Activated naive CD8-positive, alpha-beta T cell (primary cell): ENCODE data around the gene KLF5.

Experiments used
- H3K27ac Mint-ChIP-seq: one replicate; pipeline ENCODE4 v1.8.0; 2021; ENCODE audit warnings: mixed read lengths
- H3K27me3 Mint-ChIP-seq: one replicate; pipeline ENCODE4 v1.8.0; 2021; ENCODE audit warnings: mixed read lengths
- H3K36me3 Mint-ChIP-seq: one replicate; pipeline ENCODE4 v1.8.0; 2021; ENCODE audit warnings: mixed read lengths
- H3K4me1 Mint-ChIP-seq: one replicate; pipeline ENCODE4 v1.8.0; 2021; ENCODE audit warnings: low read depth, mixed read lengths
- H3K4me3 Mint-ChIP-seq: one replicate; pipeline ENCODE4 v1.8.0; 2021; ENCODE audit warnings: mild to moderate bottlenecking, mixed read lengths
- H3K9me3 Mint-ChIP-seq: one replicate; pipeline ENCODE4 v1.8.0; 2021; ENCODE audit warnings: low read depth, mixed read lengths

Gene KLF5

DNA sequence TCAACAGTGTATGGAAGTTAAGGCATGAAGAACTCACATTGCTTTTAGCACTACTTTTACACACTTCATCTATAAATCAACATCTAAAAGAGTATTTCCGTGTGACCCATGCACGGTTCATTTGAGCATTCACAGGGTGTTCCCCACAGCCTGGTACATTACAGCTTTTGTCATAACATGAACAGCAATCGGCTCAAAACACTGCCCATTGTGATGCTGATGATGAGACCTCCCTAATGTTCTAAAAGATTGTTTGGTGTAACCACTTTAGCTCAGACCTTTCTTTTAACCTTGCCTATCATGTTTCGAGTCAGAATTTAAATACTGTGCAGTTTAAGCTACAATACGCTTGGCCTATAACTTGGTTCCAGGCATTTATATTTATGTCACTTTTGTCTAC lies 4.1 kb upstream of the KLF5 start:
- no peaks in the 10 kb centered on the region for H3K36me3 Mint-ChIP-seq

DNA sequence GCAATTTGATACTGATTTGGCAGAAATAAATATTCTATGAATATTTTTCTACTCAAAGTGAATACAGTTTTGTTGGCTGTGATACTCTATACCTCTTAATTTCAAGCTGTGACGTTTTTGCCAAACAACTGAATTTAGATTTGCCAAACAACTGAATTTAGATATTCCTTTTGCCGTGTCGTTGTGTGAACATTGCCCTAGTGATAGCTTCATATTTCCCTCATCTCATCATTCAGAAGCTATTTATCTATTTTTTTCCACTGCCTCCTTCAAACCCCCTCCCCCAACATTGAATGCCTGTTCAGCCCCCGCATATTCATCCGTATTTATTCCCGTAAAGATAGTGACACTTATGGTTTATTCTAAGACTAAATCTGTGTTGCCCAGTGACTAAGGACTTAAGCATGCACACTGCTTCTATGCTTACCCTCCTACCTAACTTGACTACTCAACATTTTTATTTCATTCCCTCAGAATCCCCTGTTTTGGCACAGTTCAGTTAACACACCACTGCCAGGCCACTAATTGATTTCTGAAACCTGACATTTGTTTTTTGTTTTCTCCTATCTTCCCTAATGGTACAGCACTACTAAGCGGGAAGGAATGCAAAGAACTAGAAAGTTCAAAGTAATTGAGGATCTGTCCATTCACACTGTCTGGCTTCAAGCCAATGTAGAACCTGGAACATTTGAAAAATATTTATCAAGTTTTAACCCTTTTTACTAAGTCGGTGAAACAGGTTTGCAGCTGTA lies 2.8 kb upstream of the KLF5 start:
- Mint-ChIP-seq H3K4me1 (peaks cover 18% of the 10 kb centered on the region), H3K36me3 (no peaks in the 10 kb centered on the region), H3K27me3 (peaks cover 24% of the 10 kb centered on the region), H3K9me3 (no peaks in the 10 kb centered on the region), H3K4me3 (no peak overlapping the region), H3K27ac (no peak overlapping the region)

More for the DNA sequence above, 4.1 kb upstream of the KLF5 start:
- H3K4me3 Mint-ChIP-seq, result no peak overlapping the region
- peaks cover 9% of the 10 kb centered on the region for H3K4me1 Mint-ChIP-seq
- H3K27me3 Mint-ChIP-seq, result peaks cover 24% of the 10 kb centered on the region
- H3K27ac Mint-ChIP-seq, result no peak overlapping the region
- no peaks in the 10 kb centered on the region for H3K9me3 Mint-ChIP-seq

DNA sequence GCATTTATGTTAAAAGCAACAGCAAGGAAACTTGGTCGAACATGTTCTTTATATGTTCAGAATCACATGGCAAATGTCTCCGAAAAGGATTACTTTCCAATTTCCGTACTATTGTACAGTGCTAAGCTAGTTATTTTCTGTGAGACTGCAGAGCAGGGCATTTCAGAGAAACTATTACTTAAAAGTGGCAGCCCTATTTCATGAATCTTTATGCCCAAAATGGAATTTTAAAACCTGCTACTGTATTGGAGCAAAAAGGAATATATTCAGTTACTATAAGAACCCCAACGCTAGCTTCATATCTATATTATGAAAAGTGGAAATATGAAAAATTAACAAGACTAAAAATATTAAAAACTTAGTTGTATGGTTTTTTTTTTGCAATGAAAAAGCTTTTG lies 2.2 kb upstream of the KLF5 start:
- no peaks in the 10 kb centered on the region for H3K36me3 Mint-ChIP-seq
- H3K27me3 Mint-ChIP-seq, result peaks cover 22% of the 10 kb centered on the region
- H3K27ac Mint-ChIP-seq, result no peak overlapping the region
- no peaks in the 10 kb centered on the region for H3K9me3 Mint-ChIP-seq
- H3K4me1 Mint-ChIP-seq, result peaks cover 18% of the 10 kb centered on the region
- H3K4me3 Mint-ChIP-seq, result no peak overlapping the region

DNA sequence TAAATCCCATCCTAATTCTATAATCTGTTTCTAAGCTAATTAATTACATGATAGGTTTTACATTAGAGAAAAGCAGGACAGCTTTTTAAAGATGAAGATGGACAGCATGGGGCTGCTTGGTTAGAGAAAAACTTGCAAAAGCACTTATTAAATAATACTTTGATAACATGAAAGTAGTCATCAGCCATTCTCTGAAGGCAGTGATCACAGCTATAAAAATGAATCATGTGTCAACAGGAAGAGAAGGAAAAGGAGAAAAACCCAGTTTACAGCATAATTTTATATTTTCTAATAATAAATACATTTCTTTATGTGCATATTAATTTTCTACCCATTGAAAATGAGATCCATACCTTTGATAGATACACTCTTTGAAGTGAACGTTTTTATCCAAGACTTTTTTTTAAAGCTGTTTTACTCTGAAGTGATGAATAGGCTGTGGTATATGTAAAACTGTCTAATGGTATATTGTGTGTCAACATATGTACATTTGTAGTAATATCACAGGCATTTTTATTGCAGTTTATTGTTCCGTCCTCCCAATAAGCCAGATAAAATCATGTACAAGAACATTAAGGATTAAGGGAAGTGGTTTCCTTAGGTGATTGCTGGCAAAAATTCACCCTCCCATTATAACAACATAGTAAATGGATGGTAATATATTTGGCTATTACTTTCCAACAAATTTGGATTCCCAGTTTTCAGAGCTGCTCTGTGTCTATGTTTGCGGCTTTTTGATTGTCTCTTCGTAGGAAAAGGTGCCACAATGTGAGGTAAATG lies 1.3 kb upstream of the KLF5 start:
- Mint-ChIP-seq H3K4me1 (peaks cover 18% of the 10 kb centered on the region), H3K36me3 (peaks cover 5% of the 10 kb centered on the region), H3K27me3 (peaks cover 22% of the 10 kb centered on the region), H3K27ac (no peak overlapping the region), H3K4me3 (peak overlapping the region; percentile 92), H3K9me3 (no peaks in the 10 kb centered on the region)

DNA sequence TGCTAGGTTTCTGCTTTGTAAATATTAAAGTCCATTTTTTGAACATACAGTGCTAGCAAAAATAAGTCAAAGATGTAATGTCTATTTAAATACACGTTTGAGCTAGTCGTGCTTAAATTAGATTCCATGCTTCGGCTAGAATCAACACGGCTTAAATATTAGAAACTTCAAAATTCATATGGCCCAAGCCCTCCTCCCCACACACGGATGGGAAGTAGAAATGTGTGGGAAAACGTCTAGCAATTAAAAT lies 816 bp upstream of the KLF5 start:
- H3K27ac Mint-ChIP-seq, result no peak overlapping the region

DNA sequence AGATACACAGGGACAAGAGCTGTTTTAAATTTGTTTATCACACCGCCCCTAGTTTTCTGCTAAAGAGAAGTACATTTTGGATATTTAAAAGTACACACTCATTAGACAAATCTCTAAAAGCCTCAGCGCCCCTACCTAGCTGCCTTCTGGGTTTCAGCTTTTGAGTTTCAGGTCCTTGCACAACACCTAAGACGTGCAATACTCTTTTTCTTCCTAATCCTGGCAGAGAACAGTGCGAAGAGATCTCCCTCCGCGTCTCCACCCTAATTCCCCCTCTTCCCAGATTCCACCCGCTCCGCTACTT lies 421 bp upstream of the KLF5 start:
- peak overlapping the region; percentile 78 for H3K27ac Mint-ChIP-seq
- H3K9me3 Mint-ChIP-seq, result no peaks in the 10 kb centered on the region
- peaks cover 18% of the 10 kb centered on the region for H3K4me1 Mint-ChIP-seq
- H3K4me3 Mint-ChIP-seq, result peak overlapping the region; percentile 92
- peaks cover 5% of the 10 kb centered on the region for H3K36me3 Mint-ChIP-seq
- H3K27me3 Mint-ChIP-seq, result peaks cover 22% of the 10 kb centered on the region

More for the DNA sequence above, 816 bp upstream of the KLF5 start:
- Mint-ChIP-seq H3K27me3 (peaks cover 22% of the 10 kb centered on the region), H3K4me1 (peaks cover 18% of the 10 kb centered on the region), H3K4me3 (peak overlapping the region; percentile 92), H3K9me3 (no peaks in the 10 kb centered on the region), H3K36me3 (peaks cover 5% of the 10 kb centered on the region)

DNA sequence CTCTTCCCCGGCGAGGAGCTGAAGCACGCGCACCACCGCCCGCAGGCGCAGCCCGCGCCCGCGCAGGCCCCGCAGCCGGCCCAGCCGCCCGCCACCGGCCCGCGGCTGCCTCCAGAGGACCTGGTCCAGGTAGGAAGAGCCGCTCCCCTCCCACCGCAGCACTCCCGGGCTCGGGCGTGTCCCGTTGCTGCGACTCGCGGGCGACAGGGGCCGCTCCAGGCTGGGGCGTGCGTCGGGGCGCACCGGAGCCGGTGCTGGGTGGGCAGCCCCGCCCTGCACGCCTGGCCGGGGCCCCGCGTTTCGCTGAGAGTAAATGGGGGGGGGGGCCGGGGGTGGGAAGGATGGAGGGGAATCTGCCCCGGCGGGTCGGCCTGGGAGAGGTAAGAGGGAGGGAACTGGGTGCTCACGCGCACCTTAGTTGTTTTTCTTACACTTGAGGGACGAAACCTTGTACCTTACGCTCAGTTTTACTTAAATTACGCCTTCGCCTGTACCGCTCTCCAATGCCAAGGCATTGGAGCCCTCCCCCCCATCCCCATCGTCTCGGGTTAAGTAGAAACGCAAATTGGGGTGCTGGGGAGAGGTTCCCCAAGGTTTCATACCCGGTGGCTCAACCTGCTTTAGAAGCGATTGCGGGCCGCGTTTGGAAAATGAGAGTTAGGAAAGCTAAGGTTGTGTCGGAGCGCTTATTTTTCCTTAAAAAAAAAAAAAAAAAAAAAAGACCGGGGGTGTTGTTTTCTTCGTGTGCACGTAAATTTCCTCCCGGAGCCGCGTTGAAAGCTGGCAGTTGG lies 850 bp downstream of the KLF5 start:
- Mint-ChIP-seq H3K4me3 (peak overlapping the region; percentile 84), H3K9me3 (no peaks in the 10 kb centered on the region), H3K36me3 (peaks cover 5% of the 10 kb centered on the region), H3K27me3 (peaks cover 19% of the 10 kb centered on the region), H3K27ac (no peak overlapping the region), H3K4me1 (peaks cover 18% of the 10 kb centered on the region)

DNA sequence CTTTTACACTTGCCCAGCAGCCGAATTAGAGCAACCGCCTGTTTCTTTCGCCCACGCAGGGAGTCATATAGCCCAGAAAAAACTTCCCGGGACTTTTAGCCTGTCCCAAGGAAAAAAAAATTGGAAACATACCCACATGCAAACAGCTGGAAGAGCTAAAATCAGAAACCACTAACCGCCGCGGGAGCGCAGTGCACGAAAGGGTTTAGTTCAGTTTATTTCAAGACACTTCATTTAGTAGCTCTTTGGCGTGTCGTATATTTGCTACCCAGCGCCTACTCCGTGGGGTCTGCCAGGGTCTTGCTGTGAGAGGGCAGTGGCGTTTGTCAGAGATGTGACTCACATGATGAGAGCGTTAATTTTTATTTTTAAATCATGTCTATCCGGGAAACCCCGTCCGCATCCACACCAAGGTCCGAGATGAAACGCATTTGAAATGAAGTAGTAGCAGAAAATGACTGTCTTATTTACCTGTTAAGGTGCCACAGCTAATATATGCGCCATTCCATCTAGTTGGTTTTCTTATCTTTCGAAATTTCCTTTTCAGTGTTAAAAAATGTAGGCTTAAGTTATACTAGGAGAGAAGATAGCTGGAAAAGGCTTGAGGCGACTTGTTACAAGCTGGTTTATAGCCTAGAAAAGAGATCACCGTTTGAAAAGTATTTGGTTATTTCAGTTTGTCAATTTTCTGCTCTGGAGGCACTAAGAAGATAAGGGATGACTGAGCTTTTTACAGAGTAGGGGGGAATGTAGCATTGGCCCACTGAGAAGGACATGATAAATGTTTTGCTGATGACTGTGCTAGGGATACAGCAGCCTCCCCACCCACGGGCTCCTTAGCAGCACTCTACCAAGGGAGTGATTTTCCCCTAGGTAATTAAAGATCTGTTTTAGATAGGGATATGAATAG lies 1.7 kb downstream of the KLF5 start:
- H3K36me3 Mint-ChIP-seq, result peaks cover 9% of the 10 kb centered on the region
- peak overlapping the region; percentile 84 for H3K4me3 Mint-ChIP-seq
- H3K9me3 Mint-ChIP-seq, result no peaks in the 10 kb centered on the region
- H3K27ac Mint-ChIP-seq, result no peak overlapping the region
- H3K27me3 Mint-ChIP-seq, result peaks cover 15% of the 10 kb centered on the region
- peaks cover 18% of the 10 kb centered on the region for H3K4me1 Mint-ChIP-seq

DNA sequence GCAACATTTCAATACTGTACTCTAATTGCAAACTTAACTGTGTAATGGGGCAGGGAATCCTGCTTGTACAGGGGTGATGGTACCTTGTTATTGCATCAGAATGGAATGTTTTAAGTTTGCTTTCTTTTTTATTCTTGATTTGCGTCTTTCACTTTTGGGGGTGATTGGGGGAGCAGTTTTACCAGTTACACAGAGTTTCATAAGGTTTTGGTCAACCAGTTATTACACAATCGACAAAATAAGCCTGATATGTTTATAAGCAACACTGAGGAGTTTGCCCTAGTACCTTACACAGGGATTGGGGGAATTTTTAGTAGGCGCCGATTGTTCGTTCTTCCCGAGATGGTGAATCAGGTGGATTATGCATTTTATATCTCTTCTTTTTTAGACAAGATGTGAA lies 2.7 kb downstream of the KLF5 start:
- Mint-ChIP-seq H3K27me3 (peaks cover 8% of the 10 kb centered on the region), H3K4me3 (no peak overlapping the region), H3K27ac (no peak overlapping the region), H3K9me3 (no peaks in the 10 kb centered on the region), H3K36me3 (peaks cover 9% of the 10 kb centered on the region), H3K4me1 (peaks cover 18% of the 10 kb centered on the region)

DNA sequence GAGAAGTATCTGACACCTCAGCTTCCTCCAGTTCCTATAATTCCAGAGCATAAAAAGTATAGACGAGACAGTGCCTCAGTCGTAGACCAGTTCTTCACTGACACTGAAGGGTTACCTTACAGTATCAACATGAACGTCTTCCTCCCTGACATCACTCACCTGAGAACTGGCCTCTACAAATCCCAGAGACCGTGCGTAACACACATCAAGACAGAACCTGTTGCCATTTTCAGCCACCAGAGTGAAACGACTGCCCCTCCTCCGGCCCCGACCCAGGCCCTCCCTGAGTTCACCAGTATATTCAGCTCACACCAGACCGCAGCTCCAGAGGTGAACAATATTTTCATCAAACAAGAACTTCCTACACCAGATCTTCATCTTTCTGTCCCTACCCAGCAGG lies 3.1 kb downstream of the KLF5 start:
- no peak overlapping the region for H3K27ac Mint-ChIP-seq
- peaks cover 18% of the 10 kb centered on the region for H3K4me1 Mint-ChIP-seq
- H3K27me3 Mint-ChIP-seq, result peaks cover 7% of the 10 kb centered on the region
- H3K36me3 Mint-ChIP-seq, result peaks cover 9% of the 10 kb centered on the region
- no peaks in the 10 kb centered on the region for H3K9me3 Mint-ChIP-seq
- H3K4me3 Mint-ChIP-seq, result no peak overlapping the region

DNA sequence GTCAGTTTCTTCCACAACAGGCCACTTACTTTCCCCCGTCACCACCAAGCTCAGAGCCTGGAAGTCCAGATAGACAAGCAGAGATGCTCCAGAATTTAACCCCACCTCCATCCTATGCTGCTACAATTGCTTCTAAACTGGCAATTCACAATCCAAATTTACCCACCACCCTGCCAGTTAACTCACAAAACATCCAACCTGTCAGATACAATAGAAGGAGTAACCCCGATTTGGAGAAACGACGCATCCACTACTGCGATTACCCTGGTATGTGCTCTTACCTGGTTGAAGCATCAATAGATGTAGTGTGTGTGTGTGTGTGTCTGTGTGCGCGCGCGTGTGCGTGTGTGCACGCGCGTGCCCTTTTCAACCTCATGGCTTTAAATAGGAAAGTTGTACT lies 3.7 kb downstream of the KLF5 start:
- Mint-ChIP-seq H3K27me3 (peaks cover 6% of the 10 kb centered on the region), H3K36me3 (peaks cover 9% of the 10 kb centered on the region), H3K4me1 (peaks cover 18% of the 10 kb centered on the region), H3K4me3 (no peak overlapping the region), H3K27ac (no peak overlapping the region), H3K9me3 (no peaks in the 10 kb centered on the region)

DNA sequence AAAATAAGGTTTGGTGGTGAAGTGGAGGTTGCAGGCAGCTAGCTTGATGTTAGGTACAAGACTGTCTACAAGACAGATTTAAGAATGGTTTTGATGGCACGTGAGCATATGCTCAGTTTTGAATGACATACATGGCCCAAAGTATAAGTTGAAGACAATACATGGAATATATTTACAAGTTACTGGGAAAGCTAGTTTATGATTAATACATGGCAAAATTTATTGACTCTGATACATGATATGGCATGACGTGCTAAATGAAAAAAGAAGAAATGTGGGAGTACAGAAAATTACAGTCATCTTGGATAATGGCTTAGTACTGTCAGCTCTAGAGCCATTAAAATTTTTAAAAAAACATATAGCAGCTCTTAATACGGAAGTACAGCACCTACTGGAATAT lies 4.4 kb downstream of the KLF5 start:
- Mint-ChIP-seq H3K27me3 (peaks cover 2% of the 10 kb centered on the region), H3K9me3 (no peaks in the 10 kb centered on the region), H3K36me3 (peaks cover 9% of the 10 kb centered on the region), H3K27ac (no peak overlapping the region), H3K4me3 (no peak overlapping the region), H3K4me1 (peaks cover 16% of the 10 kb centered on the region)

DNA sequence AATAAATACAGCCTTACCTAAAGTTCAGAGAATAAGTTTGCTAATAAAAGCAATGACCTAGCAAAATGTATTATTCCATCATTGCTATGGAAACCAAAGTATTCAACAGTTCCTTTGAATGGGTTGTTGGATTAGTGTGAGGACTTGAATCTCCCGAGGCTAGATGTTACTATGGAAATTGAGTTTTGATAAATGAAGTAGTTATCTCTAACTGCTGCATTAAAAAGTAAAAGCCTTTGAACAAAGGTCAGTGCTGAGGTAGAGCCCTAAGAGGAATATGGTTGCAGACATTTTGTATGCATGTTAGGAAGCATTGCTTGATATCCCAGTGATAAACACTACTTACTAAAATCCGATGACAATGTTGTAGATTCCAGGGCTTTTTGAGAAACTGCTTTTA lies 6.2 kb downstream of the KLF5 start:
- no peaks in the 10 kb centered on the region for H3K27me3 Mint-ChIP-seq
- no peaks in the 10 kb centered on the region for H3K9me3 Mint-ChIP-seq
- peaks cover 9% of the 10 kb centered on the region for H3K4me1 Mint-ChIP-seq
- no peak overlapping the region for H3K4me3 Mint-ChIP-seq
- H3K27ac Mint-ChIP-seq, result no peak overlapping the region
- peaks cover 9% of the 10 kb centered on the region for H3K36me3 Mint-ChIP-seq

DNA sequence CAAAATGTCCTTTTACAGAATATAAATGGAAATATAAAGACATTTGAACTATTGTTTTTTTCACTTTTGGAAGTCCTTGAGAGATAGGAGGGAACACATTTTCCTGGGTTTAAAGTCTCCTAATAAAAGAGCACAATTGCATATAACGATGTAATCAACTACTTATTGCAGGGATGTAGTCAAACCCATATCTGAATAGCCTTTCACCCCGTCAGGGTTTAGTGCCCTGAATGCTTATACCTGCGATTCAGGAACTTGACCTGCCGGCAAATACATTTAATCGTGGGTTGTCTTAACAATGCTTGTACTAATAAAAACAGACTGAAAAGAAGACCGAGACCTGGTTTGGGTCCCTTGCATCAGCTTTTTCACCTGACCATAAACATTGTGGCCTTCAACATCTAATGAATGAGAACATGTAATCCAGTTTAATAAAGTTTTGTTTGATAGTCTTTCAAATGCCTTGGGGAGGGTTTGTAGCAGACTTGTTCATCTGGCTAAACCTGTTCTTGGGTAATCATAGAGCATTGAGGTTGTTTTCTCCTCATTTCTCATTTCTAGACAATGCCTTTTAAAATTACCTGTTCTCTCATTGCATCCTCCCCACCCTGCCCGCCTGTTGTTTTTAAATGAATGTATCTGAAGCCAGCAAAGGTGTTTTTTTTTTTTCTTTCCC lies 7.0 kb downstream of the KLF5 start:
- no peak overlapping the region for H3K27ac Mint-ChIP-seq
- H3K36me3 Mint-ChIP-seq, result peaks cover 9% of the 10 kb centered on the region
- no peaks in the 10 kb centered on the region for H3K9me3 Mint-ChIP-seq
- H3K4me1 Mint-ChIP-seq, result peaks cover 1% of the 10 kb centered on the region
- no peak overlapping the region for H3K4me3 Mint-ChIP-seq
- no peaks in the 10 kb centered on the region for H3K27me3 Mint-ChIP-seq
